Gastroesophageal sphincter (tissue), 2 donors: ENCODE data around the gene BCAR3.

Experiments
- EP300 ChIP-seq: sonication (generic); formaldehyde crosslinking; IDR thresholded peaks from one replicate; pipeline ENCODE4 v1.6.1; 2017; ENCODE audit warnings: antibody characterized with exemption, mild to moderate bottlenecking
- POLR2A ChIP-seq, 2 donors: fragments of 450-650 bp; IDR thresholded peaks; one replicate each; pipeline ENCODE4 v1.6.1; 2017; ENCODE audit warnings: antibody characterized with exemption in 2 of 2, mild to moderate bottlenecking in 2 of 2, moderate library complexity in 1 of 2

DNA sequence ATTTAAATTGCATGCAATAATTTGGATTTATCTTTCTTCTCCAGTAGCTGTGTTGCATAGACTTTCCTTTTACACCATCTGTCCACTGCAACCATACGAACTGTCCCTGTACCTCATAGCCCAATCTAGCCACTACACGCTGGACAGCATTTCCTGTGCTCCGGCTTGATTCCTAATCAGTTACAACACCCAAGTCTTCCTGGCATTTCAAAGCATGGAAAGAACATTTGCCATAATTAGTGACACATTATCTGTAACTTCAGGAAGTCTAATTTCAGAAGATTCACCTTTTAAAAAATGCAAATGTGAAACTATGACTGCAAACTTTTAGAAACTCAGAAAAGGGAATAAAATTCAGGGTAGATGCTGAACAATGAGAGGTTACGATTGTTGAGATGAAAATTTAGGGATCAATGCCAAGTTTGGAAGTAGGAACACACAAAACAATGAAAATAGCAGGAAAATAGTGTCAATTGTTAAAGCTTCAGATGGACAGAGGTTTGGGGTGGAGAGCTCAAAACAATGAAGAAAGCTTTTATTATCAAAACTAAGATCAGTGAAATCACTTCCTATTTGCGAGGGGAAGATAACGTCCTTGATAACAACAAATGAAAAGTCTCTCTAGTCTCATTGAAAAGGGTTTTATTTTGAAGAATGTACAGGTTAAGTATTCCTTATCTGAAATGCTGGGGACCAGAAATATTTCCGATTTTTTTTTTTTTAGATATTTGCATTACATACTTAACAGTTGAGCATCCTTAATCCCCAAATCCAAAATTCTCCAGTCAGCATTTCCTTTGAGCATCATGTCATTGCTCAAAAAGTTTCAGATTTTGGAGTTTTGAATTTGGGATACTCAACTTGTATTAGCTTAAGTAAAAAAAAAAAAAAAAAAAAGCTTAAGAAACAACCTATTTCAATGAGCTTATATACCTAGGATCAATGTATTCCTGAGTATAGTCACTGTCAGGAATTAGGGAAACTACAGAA lies 126.5 kb downstream of the BCAR3 start:
- TF ChIP-seq POLR2A (IDR thresholded peaks at IDR 0.05) (no peak), EP300 (no peak)
